ENCODE data around the gene TXNDC11.

Gene TXNDC11

GRCh38 chr16:11717811-11718210 is 24.8 kb downstream of the TXNDC11 start:
- no peak for DNase-seq

- DNase-seq, result no peak
Measured at GRCh38 chr16:11716336-11716735, 26.3 kb downstream of the TXNDC11 start.

- DNase-seq, result no peak
Measured at GRCh38 chr16:11715246-11715947, 27.3 kb downstream of the TXNDC11 start.

- DNase-seq, result no peak
Measured at GRCh38 chr16:11712122-11712521, 30.5 kb downstream of the TXNDC11 start.

GRCh38 chr16:11711662-11712061 is 31.0 kb downstream of the TXNDC11 start:
- no peak for DNase-seq

GRCh38 chr16:11708421-11708820 is 34.2 kb downstream of the TXNDC11 start:
- DNase-seq, result no peak

GRCh38 chr16:11707679-11708197 is 34.9 kb downstream of the TXNDC11 start:
- DNase-seq, result no peak

- DNase-seq, result no peak
Measured at GRCh38 chr16:11706180-11706742, 36.4 kb downstream of the TXNDC11 start.

- DNase-seq, result no peak
Measured at GRCh38 chr16:11705311-11706025, 37.2 kb downstream of the TXNDC11 start.

GRCh38 chr16:11700264-11701029 is 42.2 kb downstream of the TXNDC11 start:
- DNase-seq, result no peak

GRCh38 chr16:11699234-11699894 is 43.3 kb downstream of the TXNDC11 start:
- DNase-seq, result no peak

- peak in 1 of 5 experiments; percentile 45 for DNase-seq
Measured at GRCh38 chr16:11698271-11698689, 44.4 kb downstream of the TXNDC11 start.

GRCh38 chr16:11697319-11697718 is 45.3 kb downstream of the TXNDC11 start:
- no peak for DNase-seq

- DNase-seq, result peak in 1 of 5 experiments; percentile 57
Measured at GRCh38 chr16:11696266-11697012, 46.2 kb downstream of the TXNDC11 start.

- no peak for DNase-seq
Measured at GRCh38 chr16:11692651-11693050, 50.0 kb downstream of the TXNDC11 start.

- DNase-seq, result no peak
Measured at GRCh38 chr16:11692171-11692570, 50.5 kb downstream of the TXNDC11 start.

GRCh38 chr16:11691771-11692170 is 50.9 kb downstream of the TXNDC11 start:
- no peak for DNase-seq

- no peak for DNase-seq
Measured at GRCh38 chr16:11691235-11691634, 51.4 kb downstream of the TXNDC11 start.

- no peak for DNase-seq
Measured at GRCh38 chr16:11689031-11689840, 53.4 kb downstream of the TXNDC11 start.

GRCh38 chr16:11688520-11688886 is 54.2 kb downstream of the TXNDC11 start:
- no peak for DNase-seq
